ENCODE data around the gene PLSCR4.
"Not testable (repeated sequence)": the region's sequence is repeated elsewhere in the genome, so short reads cannot be mapped to it uniquely, and the experiment has no call there.

PLSCR4 gene

GRCh38 chr3:146246526-146246925, 4.4 kb downstream of the PLSCR4 start:
- no peak for DNase-seq

DNA sequence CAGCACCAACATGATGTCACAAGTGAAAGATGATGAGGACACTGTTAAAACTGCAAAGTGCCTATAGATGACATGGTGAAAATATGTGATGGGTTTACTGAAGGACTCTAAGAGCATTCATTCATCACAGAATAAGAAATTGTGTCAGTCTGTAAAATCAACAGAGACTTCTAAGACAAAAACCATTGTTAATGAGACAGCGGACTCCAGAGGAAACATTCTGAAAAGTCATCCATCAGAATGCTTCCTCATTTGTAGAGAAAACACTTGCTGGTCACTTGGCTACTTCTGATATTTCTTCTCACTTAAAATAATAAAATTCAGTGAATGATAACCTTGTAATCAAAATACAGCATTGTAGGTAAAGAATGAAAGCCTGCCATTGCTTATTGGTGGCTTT, 7.3 kb downstream of the PLSCR4 start:
- no peak for DNase-seq

- DNase-seq: no peak
These were observed 9.2 kb downstream of the PLSCR4 start for GRCh38 chr3:146241523-146242240.

DNA sequence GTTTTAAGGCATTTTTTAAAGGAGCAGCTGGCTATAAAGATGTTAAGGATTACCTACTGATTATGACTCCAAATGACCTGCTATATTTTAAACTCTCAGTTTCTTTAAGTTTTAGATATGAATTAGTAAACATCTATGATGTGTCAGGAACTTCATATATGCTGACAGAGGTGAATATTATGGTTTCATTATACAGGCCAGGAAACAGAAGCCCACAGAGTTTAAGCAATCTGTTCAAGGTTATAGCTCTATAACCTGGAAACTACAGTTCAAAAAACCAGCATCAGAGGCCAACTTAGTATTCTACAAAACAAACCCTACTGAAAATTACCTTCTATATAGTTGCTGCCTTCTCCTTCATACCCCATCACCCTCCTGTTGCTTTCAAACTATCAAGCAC, 17.4 kb downstream of the PLSCR4 start:
- DNase-seq: no peak

- DNase-seq: no peak
These were observed 23.4 kb downstream of the PLSCR4 start for GRCh38 chr3:146227486-146227885.

- DNase-seq: no peak
These were observed 24.0 kb downstream of the PLSCR4 start for GRCh38 chr3:146226881-146227280.

GRCh38 chr3:146225458-146225857, 25.4 kb downstream of the PLSCR4 start:
- DNase-seq: not testable (repeated sequence)

DNA sequence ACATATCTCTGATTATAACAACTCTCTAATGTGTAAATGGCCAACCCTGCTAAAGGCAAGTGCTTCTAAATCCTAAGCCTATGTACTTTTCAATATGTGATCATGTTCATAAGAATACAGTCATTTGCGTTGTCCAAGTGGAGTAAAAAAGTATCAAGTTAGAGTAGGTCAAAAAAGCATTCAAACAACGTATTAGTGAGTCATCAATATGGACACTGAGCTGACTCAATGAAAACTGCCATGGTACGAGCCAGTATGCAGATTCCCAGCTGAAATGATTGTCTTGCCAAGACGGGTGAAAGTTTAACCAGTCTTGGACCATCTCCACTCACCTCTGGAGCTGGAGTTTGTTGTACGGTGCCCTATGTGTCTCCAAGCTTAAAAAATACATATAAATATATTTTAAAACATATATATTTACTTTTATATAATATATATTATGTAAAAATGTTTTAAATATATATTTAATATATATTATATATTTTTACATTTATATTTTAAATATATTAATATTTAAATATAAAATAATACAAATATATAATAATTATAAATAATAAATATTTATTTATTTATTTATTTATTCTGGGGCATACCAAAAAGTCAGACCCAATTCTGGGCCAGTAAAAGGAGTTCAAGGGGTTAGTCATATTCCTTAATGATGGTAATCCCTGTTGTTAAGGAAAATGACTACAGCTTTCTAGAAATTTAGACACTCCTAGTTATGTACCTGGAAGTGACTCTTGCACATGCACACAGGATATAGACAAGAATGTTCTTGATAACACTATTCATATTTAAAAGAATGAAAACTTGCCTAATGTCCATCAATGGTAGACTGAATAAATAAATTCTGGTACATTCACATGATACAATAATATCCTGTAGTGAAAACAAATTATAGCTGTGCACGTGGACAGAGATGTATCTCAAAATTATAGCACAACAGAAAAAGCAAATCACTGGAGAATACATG, 27.2 kb downstream of the PLSCR4 start:
- no peak for DNase-seq

GRCh38 chr3:146222204-146223046, 28.5 kb downstream of the PLSCR4 start:
- DNase-seq: no peak

GRCh38 chr3:146221276-146221675, 29.6 kb downstream of the PLSCR4 start:
- no peak for DNase-seq

GRCh38 chr3:146218880-146219866, 31.7 kb downstream of the PLSCR4 start:
- DNase-seq: no peak

- no peak for DNase-seq
These were observed 33.6 kb downstream of the PLSCR4 start for GRCh38 chr3:146217324-146217723.

DNA sequence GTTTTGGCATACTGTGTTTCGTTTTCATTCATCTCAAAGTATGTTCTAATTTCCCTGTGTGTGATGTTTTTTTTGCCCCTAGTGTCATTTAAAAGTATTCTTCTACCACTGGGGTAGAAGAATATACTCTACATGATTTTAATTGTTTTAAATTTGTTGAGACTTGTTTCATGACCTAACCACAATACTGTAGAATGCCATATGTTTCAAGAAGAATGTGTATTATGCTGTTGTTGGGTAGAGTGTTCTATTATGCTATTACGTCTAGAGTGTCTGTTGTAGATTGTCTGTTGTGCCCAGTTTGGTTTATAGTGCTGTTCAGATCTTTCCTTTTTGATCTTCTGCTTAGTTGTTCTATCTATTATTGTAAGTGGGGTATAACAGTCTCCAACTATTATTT, 36.4 kb downstream of the PLSCR4 start:
- DNase-seq: no peak

- DNase-seq: no peak
These were observed 41.5 kb downstream of the PLSCR4 start for GRCh38 chr3:146209371-146209770.

DNA sequence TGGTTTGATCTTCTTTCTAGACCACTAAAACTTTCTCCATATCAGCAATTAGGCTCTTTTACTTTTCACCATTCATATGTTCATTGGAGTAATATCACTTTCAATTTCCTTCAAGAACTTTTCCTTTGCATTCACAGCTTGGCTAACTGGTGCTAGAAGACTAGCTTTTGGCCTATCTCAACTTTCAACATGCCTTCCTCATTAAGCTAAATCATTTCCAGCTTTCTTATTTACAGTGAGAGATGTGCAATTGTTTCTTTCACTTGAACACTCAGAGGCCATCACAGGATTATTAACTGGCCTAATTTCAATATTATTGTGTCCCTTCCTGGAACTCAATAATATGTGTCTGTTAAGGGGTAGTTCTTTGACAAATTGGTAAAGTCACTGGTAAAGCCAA, 47.1 kb downstream of the PLSCR4 start:
- DNase-seq: no peak

- no peak for DNase-seq
These were observed 50.3 kb downstream of the PLSCR4 start for GRCh38 chr3:146200461-146201220.

- no peak for DNase-seq
These were observed 51.1 kb downstream of the PLSCR4 start for GRCh38 chr3:146199762-146200161.

GRCh38 chr3:146196789-146197188, 54.1 kb downstream of the PLSCR4 start:
- DNase-seq: no peak

GRCh38 chr3:146195605-146196004, 55.3 kb downstream of the PLSCR4 start:
- no peak for DNase-seq

DNA sequence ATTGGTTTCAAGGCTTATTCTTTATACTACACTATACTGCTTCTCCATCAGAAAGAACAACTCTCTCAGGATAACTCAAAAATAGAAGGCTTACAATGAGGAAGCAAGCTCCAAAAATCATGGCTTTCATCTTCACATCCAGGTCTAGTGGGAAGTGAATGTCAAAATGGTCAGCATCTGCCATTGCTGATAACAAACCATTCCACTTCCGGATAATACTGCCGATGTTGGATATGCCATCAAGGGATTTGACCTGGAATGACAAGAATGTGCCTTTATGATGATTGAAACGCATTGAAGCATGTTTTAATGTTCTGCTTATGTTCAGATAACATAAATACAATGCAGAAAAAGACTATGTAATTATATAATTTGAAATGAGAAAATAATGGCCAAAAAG, 55.9 kb downstream of the PLSCR4 start:
- no peak for DNase-seq

GRCh38 chr3:146191051-146191450, 59.9 kb downstream of the PLSCR4 start:
- DNase-seq: no peak
